Measurements from ENCODE around the gene CCDC157. TPM values are rescaled to one million over a fixed set of nuclear protein-coding genes. Genes with fewer than 3 reads are reported as not detected.
"Not testable (repeated sequence)": the region's sequence is repeated elsewhere in the genome, so short reads cannot be mapped to it uniquely, and the experiment has no call there.

The CCDC157 gene
- polyA plus RNA-seq, 1 donor from 2014 or later: 32.2 TPM

GRCh38 chr22:30337461-30337778 lies 19.4 kb upstream of the CCDC157 start:
- H3K9ac ChIP-seq (ENCODE audit: low read length): no peak overlapping the region
- no peaks in the 10 kb centered on the region for H3K27me3 ChIP-seq (ENCODE audit: insufficient read depth, low read depth, low read length)
- H3K9me3 ChIP-seq (ENCODE audit: low read length): no peaks in the 10 kb centered on the region
- no peaks in the 10 kb centered on the region for H4K20me1 ChIP-seq (ENCODE audit: insufficient read depth)
- no peaks in the 10 kb centered on the region for H3K9me2 ChIP-seq (ENCODE audit: insufficient read depth, low read length)
- TF ChIP-seq RAD21 (conservative IDR thresholded peaks at IDR 0.05) (no peak), MXI1 (conservative IDR thresholded peaks at IDR 0.05; ENCODE audit: poor library complexity, severe bottlenecking) (no peak), EP300 (conservative IDR thresholded peaks at IDR 0.05; ENCODE audit: poor library complexity, severe bottlenecking) (no peak), EZH2 (IDR thresholded peaks at IDR 0.05; ENCODE audit: borderline replicate concordance, insufficient read depth, low read length, poor library complexity, severe bottlenecking) (no peak), SMC3 (conservative IDR thresholded peaks at IDR 0.05; ENCODE audit: poor library complexity) (no peak), CTCF (IDR thresholded peaks at IDR 0.05; ENCODE audit: poor library complexity, severe bottlenecking) (no peak)
- TF ChIP-seq, protein P1, sequence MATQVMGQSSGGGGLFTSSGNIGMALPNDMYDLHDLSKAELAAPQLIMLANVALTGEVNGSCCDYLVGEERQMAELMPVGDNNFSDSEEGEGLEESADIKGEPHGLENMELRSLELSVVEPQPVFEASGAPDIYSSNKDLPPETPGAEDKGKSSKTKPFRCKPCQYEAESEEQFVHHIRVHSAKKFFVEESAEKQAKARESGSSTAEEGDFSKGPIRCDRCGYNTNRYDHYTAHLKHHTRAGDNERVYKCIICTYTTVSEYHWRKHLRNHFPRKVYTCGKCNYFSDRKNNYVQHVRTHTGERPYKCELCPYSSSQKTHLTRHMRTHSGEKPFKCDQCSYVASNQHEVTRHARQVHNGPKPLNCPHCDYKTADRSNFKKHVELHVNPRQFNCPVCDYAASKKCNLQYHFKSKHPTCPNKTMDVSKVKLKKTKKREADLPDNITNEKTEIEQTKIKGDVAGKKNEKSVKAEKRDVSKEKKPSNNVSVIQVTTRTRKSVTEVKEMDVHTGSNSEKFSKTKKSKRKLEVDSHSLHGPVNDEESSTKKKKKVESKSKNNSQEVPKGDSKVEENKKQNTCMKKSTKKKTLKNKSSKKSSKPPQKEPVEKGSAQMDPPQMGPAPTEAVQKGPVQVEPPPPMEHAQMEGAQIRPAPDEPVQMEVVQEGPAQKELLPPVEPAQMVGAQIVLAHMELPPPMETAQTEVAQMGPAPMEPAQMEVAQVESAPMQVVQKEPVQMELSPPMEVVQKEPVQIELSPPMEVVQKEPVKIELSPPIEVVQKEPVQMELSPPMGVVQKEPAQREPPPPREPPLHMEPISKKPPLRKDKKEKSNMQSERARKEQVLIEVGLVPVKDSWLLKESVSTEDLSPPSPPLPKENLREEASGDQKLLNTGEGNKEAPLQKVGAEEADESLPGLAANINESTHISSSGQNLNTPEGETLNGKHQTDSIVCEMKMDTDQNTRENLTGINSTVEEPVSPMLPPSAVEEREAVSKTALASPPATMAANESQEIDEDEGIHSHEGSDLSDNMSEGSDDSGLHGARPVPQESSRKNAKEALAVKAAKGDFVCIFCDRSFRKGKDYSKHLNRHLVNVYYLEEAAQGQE (IDR thresholded peaks at IDR 0.05; ENCODE audit: borderline replicate concordance): no peak
- H3K4me2 ChIP-seq (ENCODE audit: low read length): no peak overlapping the region
- H2AFZ ChIP-seq (ENCODE audit: low read depth, low read length): no peak overlapping the region
- H3K79me2 ChIP-seq (replicated peaks; ENCODE audit: insufficient read depth, low read length): no peaks in the 10 kb centered on the region
- no peaks in the 10 kb centered on the region for H3F3A ChIP-seq (ENCODE audit: insufficient read depth, low read length, poor library complexity, severe bottlenecking)
- no peak overlapping the region for H3K27ac ChIP-seq (ENCODE audit: low read length)
- H3K4me3 ChIP-seq (ENCODE audit: low read length): no peak overlapping the region
- H3K36me3 ChIP-seq (ENCODE audit: insufficient read depth, low read length): peaks cover 6% of the 10 kb centered on the region

- not testable (repeated sequence) for H3K4me3 ChIP-seq (ENCODE audit: low read length); H3K27me3 ChIP-seq (ENCODE audit: insufficient read depth, low read depth, low read length); H3K27ac ChIP-seq (ENCODE audit: low read length); H4K20me1 ChIP-seq (ENCODE audit: insufficient read depth); H3K79me2 ChIP-seq (replicated peaks; ENCODE audit: insufficient read depth, low read length); H3K4me2 ChIP-seq (ENCODE audit: low read length); H2AFZ ChIP-seq (ENCODE audit: low read depth, low read length); H3K9me3 ChIP-seq (ENCODE audit: low read length); H3F3A ChIP-seq (ENCODE audit: insufficient read depth, low read length, poor library complexity, severe bottlenecking); H3K9me2 ChIP-seq (ENCODE audit: insufficient read depth, low read length); H3K9ac ChIP-seq (ENCODE audit: low read length)
- H3K36me3 ChIP-seq (ENCODE audit: insufficient read depth, low read length): peaks cover 12% of the 10 kb centered on the region
These were observed 18.5 kb upstream of the CCDC157 start for GRCh38 chr22:30338341-30338740.

DNA sequence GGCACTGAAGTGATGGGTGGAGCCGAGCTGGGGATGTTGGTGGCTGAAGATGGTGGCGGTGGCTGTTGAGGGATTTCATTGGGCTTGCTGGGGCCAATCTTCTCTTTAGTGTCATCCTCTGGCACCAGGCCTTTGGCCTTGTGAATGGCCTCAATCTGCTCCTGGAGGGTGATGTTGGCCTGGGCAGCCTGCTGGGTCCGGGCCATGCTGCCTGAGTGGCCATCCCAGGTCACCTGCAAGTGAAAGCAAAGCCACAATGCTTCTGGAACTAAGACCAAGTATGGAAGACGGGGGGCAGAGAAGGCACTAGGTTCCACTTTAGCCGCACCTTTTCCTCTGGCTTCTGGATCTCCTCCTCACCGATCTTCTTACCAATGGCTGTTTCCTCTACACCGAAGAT lies 18.0 kb upstream of the CCDC157 start:
- Histone ChIP-seq H3K79me2 (replicated peaks; ENCODE audit: insufficient read depth, low read length) (no peaks in the 10 kb centered on the region), H2AFZ (ENCODE audit: low read depth, low read length) (no peak overlapping the region), H3K4me3 (ENCODE audit: low read length) (no peak overlapping the region), H3K9ac (ENCODE audit: low read length) (no peak overlapping the region), H4K20me1 (ENCODE audit: insufficient read depth) (no peaks in the 10 kb centered on the region), H3K4me2 (ENCODE audit: low read length) (no peak overlapping the region), H3K9me2 (ENCODE audit: insufficient read depth, low read length) (no peaks in the 10 kb centered on the region), H3K9me3 (ENCODE audit: low read length) (no peaks in the 10 kb centered on the region), H3F3A (ENCODE audit: insufficient read depth, low read length, poor library complexity, severe bottlenecking) (no peaks in the 10 kb centered on the region), H3K36me3 (ENCODE audit: insufficient read depth, low read length) (peaks cover 13% of the 10 kb centered on the region), H3K27ac (ENCODE audit: low read length) (no peak overlapping the region), H3K27me3 (ENCODE audit: insufficient read depth, low read depth, low read length) (no peaks in the 10 kb centered on the region)
- TF ChIP-seq POLR2AphosphoS5 (IDR thresholded peaks at IDR 0.05) (no peak), RAD21 (conservative IDR thresholded peaks at IDR 0.05) (no peak), TAF1 (IDR thresholded peaks at IDR 0.05; ENCODE audit: low read depth) (no peak), SMC3 (conservative IDR thresholded peaks at IDR 0.05; ENCODE audit: poor library complexity) (no peak), MXI1 (conservative IDR thresholded peaks at IDR 0.05; ENCODE audit: poor library complexity, severe bottlenecking) (no peak), CTCF (IDR thresholded peaks at IDR 0.05; ENCODE audit: poor library complexity, severe bottlenecking) (no peak), EP300 (conservative IDR thresholded peaks at IDR 0.05; ENCODE audit: poor library complexity, severe bottlenecking) (no peak), EZH2 (IDR thresholded peaks at IDR 0.05; ENCODE audit: borderline replicate concordance, insufficient read depth, low read length, poor library complexity, severe bottlenecking) (no peak)
- TF ChIP-seq, protein P1 (IDR thresholded peaks at IDR 0.05; ENCODE audit: borderline replicate concordance): no peak
